H9 (cell line): ENCODE data around the gene KRT80. TPM values are rescaled to one million over a fixed set of nuclear protein-coding genes. Genes with fewer than 3 reads are reported as not detected.

Source experiments
- DNase-seq: peaks from one replicate; pipeline ENCODE4 v3.0.0-alpha.2; 2017
- H2AFZ ChIP-seq: one replicate; pipeline ENCODE4 v1.6.1; 2013; ENCODE audit warnings: mild to moderate bottlenecking, low read length, control low read depth, moderate library complexity
- H2AK5ac ChIP-seq: 2 replicates; pipeline ENCODE4 v1.6.1; 2013; ENCODE audit warnings: low read length, control low read depth, mixed read lengths; ENCODE audit not compliant: insufficient read length
- H2BK120ac ChIP-seq: one replicate; pipeline ENCODE4 v1.6.1; 2013; ENCODE audit warnings: low read depth, mild to moderate bottlenecking, low read length, control low read depth, inconsistent platforms; ENCODE audit not compliant: poor library complexity, severe bottlenecking
- H2BK12ac ChIP-seq: 2 replicates; pipeline ENCODE4 v1.6.1; 2013; ENCODE audit warnings: low read length, control low read depth, mixed read lengths, low read depth; ENCODE audit not compliant: insufficient read length
- H2BK15ac ChIP-seq: 2 replicates; pipeline ENCODE4 v1.6.1; 2013; ENCODE audit warnings: low read depth, low read length, control low read depth
- H2BK20ac ChIP-seq: one replicate; pipeline ENCODE4 v1.6.1; 2013; ENCODE audit warnings: low read depth, mild to moderate bottlenecking, low read length, control low read depth, inconsistent platforms; ENCODE audit not compliant: poor library complexity, severe bottlenecking
- H2BK5ac ChIP-seq: 2 replicates; pipeline ENCODE4 v1.6.1; 2013; ENCODE audit warnings: low read length, control low read depth, mixed read lengths; ENCODE audit not compliant: insufficient read length
- H3K14ac ChIP-seq: 2 replicates; pipeline ENCODE4 v1.6.1; 2013; ENCODE audit warnings: low read length, control low read depth; ENCODE audit not compliant: insufficient read depth
- H3K18ac ChIP-seq: 2 replicates; pipeline ENCODE4 v1.6.1; 2013; ENCODE audit warnings: low read depth, mild to moderate bottlenecking, mixed read lengths, low read length, control low read depth; ENCODE audit not compliant: insufficient read length
- H3K23ac ChIP-seq: 2 replicates; pipeline ENCODE4 v1.6.1; 2013; ENCODE audit warnings: low read length, control low read depth, mixed read lengths, low read depth; ENCODE audit not compliant: insufficient read length
- H3K23me2 ChIP-seq: 2 replicates; pipeline ENCODE4 v1.6.1; 2013; ENCODE audit warnings: low read depth, mild to moderate bottlenecking, mixed read lengths, low read length, control low read depth; ENCODE audit not compliant: insufficient read length, poor library complexity, severe bottlenecking
- H3K27ac ChIP-seq: 2 replicates; pipeline ENCODE4 v1.5.1; 2013; ENCODE audit warnings: low read length, control low read depth, mixed read lengths, low read depth; ENCODE audit not compliant: insufficient read length
- H3K27me3 ChIP-seq: 2 replicates; pipeline ENCODE4 v1.6.1; 2013; ENCODE audit warnings: low read length, control low read depth, inconsistent platforms; ENCODE audit not compliant: insufficient read depth
- H3K4ac ChIP-seq: 2 replicates; pipeline ENCODE4 v1.6.1; 2013; ENCODE audit warnings: low read depth, mild to moderate bottlenecking, control low read depth, inconsistent platforms, low read length, moderate library complexity
- H3K4me1 ChIP-seq: 2 replicates; pipeline ENCODE4 v1.6.1; 2013; ENCODE audit warnings: low read length, control low read depth, inconsistent platforms; ENCODE audit not compliant: insufficient read depth
- H3K4me2 ChIP-seq: 2 replicates; pipeline ENCODE4 v1.6.1; 2013; ENCODE audit warnings: low read length, control low read depth, mixed read lengths; ENCODE audit not compliant: insufficient read length, insufficient read depth
- H3K56ac ChIP-seq: 2 replicates; pipeline ENCODE4 v1.6.1; 2013; ENCODE audit warnings: low read depth, mild to moderate bottlenecking, mixed read lengths, low read length, control low read depth; ENCODE audit not compliant: insufficient read length
- H3K79me1 ChIP-seq: 2 replicates; pipeline ENCODE4 v1.6.1; 2013; ENCODE audit warnings: low read depth, mild to moderate bottlenecking, moderate library complexity, low read length, control low read depth, inconsistent platforms; ENCODE audit not compliant: insufficient read depth, poor library complexity, severe bottlenecking
- H3K79me2 ChIP-seq: 2 replicates; pipeline ENCODE4 v1.6.1; 2013; ENCODE audit warnings: low read length, control low read depth, inconsistent platforms; ENCODE audit not compliant: insufficient read depth
- H3K9ac ChIP-seq: 2 replicates; pipeline ENCODE4 v1.6.1; 2013; ENCODE audit warnings: low read length, control low read depth, mixed read lengths; ENCODE audit not compliant: insufficient read length; ENCODE audit errors: extremely low read depth
- H3K9me3 ChIP-seq: one replicate; pipeline ENCODE4 v1.6.1; 2013; ENCODE audit warnings: low read depth, low read length, inconsistent platforms; ENCODE audit not compliant: control insufficient read depth
- H3T11ph ChIP-seq: one replicate; pipeline ENCODE4 v1.6.1; 2013; ENCODE audit warnings: mild to moderate bottlenecking, low read length, control low read depth, inconsistent platforms
- H4K20me1 ChIP-seq: one replicate; pipeline ENCODE4 v1.6.1; 2013; ENCODE audit not compliant: control insufficient read depth, insufficient read length, insufficient read depth
- H4K5ac ChIP-seq: 2 replicates; pipeline ENCODE4 v1.6.1; 2013; ENCODE audit warnings: low read depth, mild to moderate bottlenecking, mixed read lengths, low read length, control low read depth; ENCODE audit not compliant: insufficient read length
- H4K8ac ChIP-seq: replicated peaks from 2 replicates; pipeline ENCODE4 v1.6.1; 2013; ENCODE audit warnings: low read length, control low read depth, mixed read lengths, low read depth; ENCODE audit not compliant: insufficient read length
- H4K91ac ChIP-seq: 2 replicates; pipeline ENCODE4 v1.6.1; 2013; ENCODE audit warnings: low read depth, mild to moderate bottlenecking, moderate library complexity, mixed read lengths, low read length, control low read depth; ENCODE audit not compliant: insufficient read length
- H3K27ac Mint-ChIP-seq, 3 experiments: 2 replicates in 2 of 3; 3 replicates in 1 of 3; pipeline ENCODE4 v1.8.0; 2020 to 2021; ENCODE audit warnings: mixed read lengths in 3 of 3, mild to moderate bottlenecking in 1 of 3, moderate library complexity in 1 of 3
- H3K27me3 Mint-ChIP-seq: 2 replicates; pipeline ENCODE4 v1.8.0; 2021; ENCODE audit warnings: low read depth, mild to moderate bottlenecking, moderate library complexity, mixed read lengths
- H3K36me3 Mint-ChIP-seq, 3 experiments: 2 replicates in 2 of 3; 3 replicates in 1 of 3; pipeline ENCODE4 v1.8.0; 2020 to 2021; ENCODE audit warnings: low read depth in 3 of 3, mixed read lengths in 3 of 3; ENCODE audit not compliant: insufficient read depth in 1 of 3
- H3K4me1 Mint-ChIP-seq, 2 experiments: 2 replicates each; pipeline ENCODE4 v1.8.0; 2020; ENCODE audit warnings: mixed read lengths in 2 of 2
- H3K4me3 Mint-ChIP-seq, 2 experiments: 2 replicates in 1 of 2; 3 replicates in 1 of 2; pipeline ENCODE4 v1.8.0; 2020 to 2021; ENCODE audit warnings: mild to moderate bottlenecking in 2 of 2, mixed read lengths in 2 of 2, moderate library complexity in 1 of 2
- H3K9me3 Mint-ChIP-seq, 2 experiments: 2 replicates in 1 of 2; 3 replicates in 1 of 2; pipeline ENCODE4 v1.8.0; 2020; ENCODE audit warnings: mild to moderate bottlenecking in 2 of 2, mixed read lengths in 2 of 2, moderate library complexity in 1 of 2
- WGBS: extraction: QIAGEN DNeasy Blood & Tissue Kit; methylation state at CpG from one replicate; pipeline ENCODE4 v1.1.7; 2013; ENCODE audit warnings: missing lambda C conversion rate, low lambda C conversion rate, mixed read lengths; ENCODE audit not compliant: insufficient read length; ENCODE audit errors: extremely low coverage; 5-methylcytosine and 5-hydroxymethylcytosine counted together
- total RNA-seq: library from RNA; stranded (reverse); gene quantifications from 2 replicates; pipeline ENCODE4 v1.2.1, GENCODE V29; 2021
- TF ChIP-seq, protein P1 (sequence below): fragments of 200-600 bp; sonication (generic); conservative IDR thresholded peaks from 3 replicates; pipeline ENCODE4 v1.8.0; 2021; ENCODE audit warnings: antibody characterized with exemption, mild to moderate bottlenecking

The KRT80 gene
- total RNA-seq, 1 experiment from 2014 or later = not detected

DNA sequence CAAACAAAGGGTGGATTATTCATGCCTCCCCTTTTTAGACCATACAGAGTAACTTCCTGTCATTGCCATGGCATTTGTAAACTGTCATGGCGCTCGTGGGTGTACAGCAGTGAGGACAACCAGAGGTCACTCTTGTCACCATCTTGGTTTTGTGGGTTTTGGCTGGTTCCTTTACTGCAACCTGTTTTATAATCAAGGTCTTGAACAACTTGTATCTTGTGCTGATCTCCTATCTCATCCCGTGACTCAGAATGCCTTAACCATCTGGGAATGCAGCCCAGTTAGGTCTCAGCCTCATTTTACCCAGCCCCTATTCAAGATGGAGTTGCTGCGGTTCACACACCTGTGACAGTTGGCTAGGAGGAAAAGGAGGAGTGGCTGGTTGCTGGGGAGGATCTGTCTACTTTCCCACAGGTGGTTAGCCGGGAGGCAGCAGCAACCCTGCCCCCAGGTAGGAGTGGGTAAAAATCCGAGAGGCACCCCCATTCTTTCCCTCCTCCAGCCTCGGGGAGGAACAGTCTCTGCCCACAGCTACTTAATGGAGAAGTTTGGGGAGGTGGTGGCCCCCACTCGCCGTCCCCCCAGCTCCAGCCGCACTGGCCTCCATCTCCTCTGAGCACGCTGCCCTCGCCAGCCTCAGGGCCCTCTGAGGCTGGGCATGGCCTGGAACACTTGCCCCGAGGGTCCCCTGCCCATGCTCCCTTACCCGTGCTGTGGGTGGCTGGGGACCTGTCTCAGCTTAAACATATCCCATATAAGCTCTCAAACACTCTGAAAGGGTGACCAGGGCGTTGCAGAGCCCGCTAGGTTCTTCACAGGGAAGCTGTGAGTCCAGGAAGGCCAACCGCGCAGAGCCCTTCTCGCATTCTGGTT, 70.6 kb downstream of the KRT80 start:
- H2BK120ac ChIP-seq = no peak overlapping the region
- H3K27ac Mint-ChIP-seq = no peak overlapping the region
- H2BK12ac ChIP-seq = no peak overlapping the region
- H2AK5ac ChIP-seq = no peak overlapping the region
- no peaks in the 10 kb centered on the region for H3K9me3 Mint-ChIP-seq
- no peak overlapping the region; a peak in 1 of 5 replicates for H3K4me3 Mint-ChIP-seq
- H3K9me3 ChIP-seq = no peaks in the 10 kb centered on the region
- no peak overlapping the region for H2BK20ac ChIP-seq
- DNase-seq = no peak
- H3K79me2 ChIP-seq = no peaks in the 10 kb centered on the region
- H3K4me1 Mint-ChIP-seq = peaks cover 70 to 87% of the 10 kb centered on the region in 2 experiments
- WGBS = no CpG with 5 or more reads among the region's 19 CpGs
- no peak overlapping the region for H3K9ac ChIP-seq
- H3K23ac ChIP-seq = no peak overlapping the region
- H4K8ac ChIP-seq = no peak overlapping the region
- TF ChIP-seq, protein P1, sequence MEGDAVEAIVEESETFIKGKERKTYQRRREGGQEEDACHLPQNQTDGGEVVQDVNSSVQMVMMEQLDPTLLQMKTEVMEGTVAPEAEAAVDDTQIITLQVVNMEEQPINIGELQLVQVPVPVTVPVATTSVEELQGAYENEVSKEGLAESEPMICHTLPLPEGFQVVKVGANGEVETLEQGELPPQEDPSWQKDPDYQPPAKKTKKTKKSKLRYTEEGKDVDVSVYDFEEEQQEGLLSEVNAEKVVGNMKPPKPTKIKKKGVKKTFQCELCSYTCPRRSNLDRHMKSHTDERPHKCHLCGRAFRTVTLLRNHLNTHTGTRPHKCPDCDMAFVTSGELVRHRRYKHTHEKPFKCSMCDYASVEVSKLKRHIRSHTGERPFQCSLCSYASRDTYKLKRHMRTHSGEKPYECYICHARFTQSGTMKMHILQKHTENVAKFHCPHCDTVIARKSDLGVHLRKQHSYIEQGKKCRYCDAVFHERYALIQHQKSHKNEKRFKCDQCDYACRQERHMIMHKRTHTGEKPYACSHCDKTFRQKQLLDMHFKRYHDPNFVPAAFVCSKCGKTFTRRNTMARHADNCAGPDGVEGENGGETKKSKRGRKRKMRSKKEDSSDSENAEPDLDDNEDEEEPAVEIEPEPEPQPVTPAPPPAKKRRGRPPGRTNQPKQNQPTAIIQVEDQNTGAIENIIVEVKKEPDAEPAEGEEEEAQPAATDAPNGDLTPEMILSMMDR = no peak
- H3K27ac ChIP-seq = no peak overlapping the region
- no peaks in the 10 kb centered on the region for H3K23me2 ChIP-seq
- H3K14ac ChIP-seq = no peak overlapping the region
- H4K91ac ChIP-seq = no peak overlapping the region
- H3K36me3 Mint-ChIP-seq = no peaks in the 10 kb centered on the region; a peak in 1 of 7 replicates
- H3K4me1 ChIP-seq = peaks cover 32% of the 10 kb centered on the region
- H4K5ac ChIP-seq = no peak overlapping the region
- no peak overlapping the region for H2BK5ac ChIP-seq
- no peak overlapping the region for H3K4me2 ChIP-seq
- no peaks in the 10 kb centered on the region for H4K20me1 ChIP-seq
- H3K27me3 ChIP-seq = no peaks in the 10 kb centered on the region
- no peak overlapping the region for H3T11ph ChIP-seq
- no peak overlapping the region for H3K18ac ChIP-seq
- no peak overlapping the region for H3K4ac ChIP-seq
- no peak overlapping the region for H3K56ac ChIP-seq
- no peak overlapping the region for H2AFZ ChIP-seq
- H2BK15ac ChIP-seq = no peak overlapping the region
- peaks cover 12% of the 10 kb centered on the region for H3K27me3 Mint-ChIP-seq
- no peaks in the 10 kb centered on the region for H3K79me1 ChIP-seq
